HL-60 (cell line): ENCODE measurements around the gene MYADML2.

Experiments
- DNase-seq, 2 experiments: peaks; one replicate each; pipeline ENCODE4 v3.0.0-alpha.2; 2010 to 2020; ENCODE audit warnings: low read depth in 1 of 2, low spot score in 1 of 2
- H3K27ac ChIP-seq: fragments of 250-450 bp; sonication (Bioruptor Pico); replicated peaks from 2 replicates; pipeline ENCODE4 v1.5.1; 2020; ENCODE audit warnings: mild to moderate bottlenecking, moderate library complexity
- H3K27me3 ChIP-seq: fragments of 250-450 bp; sonication (Bioruptor Pico); 2 replicates; pipeline ENCODE4 v1.5.1; 2021; ENCODE audit warnings: mild to moderate bottlenecking, moderate library complexity; ENCODE audit not compliant: insufficient read depth, poor library complexity, severe bottlenecking
- H3K4me3 ChIP-seq: replicated peaks from 2 replicates; pipeline ENCODE4 v1.5.1; 2011; ENCODE audit warnings: mild to moderate bottlenecking, control low read depth, low read length; ENCODE audit not compliant: insufficient read depth
- CTCF ChIP-seq: IDR thresholded peaks from one replicate; pipeline ENCODE4 v1.5.1; 2011; ENCODE audit warnings: low read length, control low read depth, inconsistent platforms; ENCODE audit not compliant: insufficient read depth
- GABPA ChIP-seq: IDR thresholded peaks from 2 replicates; pipeline ENCODE4 v1.6.1; 2012; ENCODE audit warnings: low read depth
- POLR2AphosphoS5 ChIP-seq: IDR thresholded peaks from 2 replicates; pipeline ENCODE4 v1.6.1; 2012; ENCODE audit warnings: low read depth
- REST ChIP-seq: IDR thresholded peaks from 2 replicates; pipeline ENCODE4 v1.6.1; 2012; ENCODE audit warnings: low read depth; ENCODE audit not compliant: insufficient replicate concordance
- SPI1 ChIP-seq: IDR thresholded peaks from 2 replicates; pipeline ENCODE4 v1.6.1; 2012; ENCODE audit warnings: low read depth, mild to moderate bottlenecking, borderline replicate concordance

Gene MYADML2

GRCh38 chr17:81967533-81968395 lies 20.7 kb upstream of the MYADML2 start:
- Histone ChIP-seq H3K27me3 (no peaks in the 10 kb centered on the region), H3K27ac (peak overlapping the region; percentile 69), H3K4me3 (peak overlapping the region; percentile 16)
- DNase-seq: peak; percentile 74 to 79
- TF ChIP-seq POLR2AphosphoS5 (no peak), GABPA (no peak), REST (no peak), SPI1 (no peak), CTCF (no peak)

DNA sequence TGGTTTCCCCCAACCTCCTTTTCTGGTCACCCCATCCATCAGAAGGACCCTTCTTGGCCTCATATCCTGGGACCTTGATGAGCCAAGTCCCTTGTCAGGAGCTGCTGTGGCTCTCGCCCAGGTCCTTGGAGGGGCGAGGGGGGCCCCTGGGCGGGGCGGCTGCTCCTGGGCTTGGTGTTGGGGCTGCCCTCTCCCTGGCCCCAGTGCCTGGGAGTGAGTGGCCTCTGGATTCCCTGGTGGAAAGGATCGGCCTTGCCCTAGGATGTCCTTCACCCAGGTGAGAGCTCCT lies 20.2 kb upstream of the MYADML2 start:
- 0 out of 2 replicates have a peak overlapping the region, but pooled peaks have one; percentile 16 for H3K4me3 ChIP-seq

GRCh38 chr17:81966343-81967243 lies 19.6 kb upstream of the MYADML2 start:
- DNase-seq: peak; percentile 84 to 92
- H3K4me3 ChIP-seq: no peak overlapping the region
- peaks cover 7% of the 10 kb centered on the region for H3K27me3 ChIP-seq
- H3K27ac ChIP-seq: peak overlapping the region; percentile 69
- TF ChIP-seq SPI1: peak; percentile 83; the same call in 1 of the 2 replicates
- no peak for TF ChIP-seq GABPA
- TF ChIP-seq CTCF: no peak
- peak; percentile 96 for TF ChIP-seq POLR2AphosphoS5
- no peak for TF ChIP-seq REST

More for the DNA sequence above, 20.2 kb upstream of the MYADML2 start:
- TF ChIP-seq REST (no peak), GABPA (no peak)
- no peak for DNase-seq
- peaks cover 1% of the 10 kb centered on the region for H3K27me3 ChIP-seq
- H3K27ac ChIP-seq: peak overlapping the region; percentile 69
